Nucleus accumbens (tissue), 56 donors: Measurements from ENCODE around the gene ADAMTS15.

ENCODE experiments used
- DNase-seq, 56 donors: peaks; one replicate each; lab custom pipeline; 2025; lab: John Stamatoyannopoulos, UW

The ADAMTS15 gene

DNA sequence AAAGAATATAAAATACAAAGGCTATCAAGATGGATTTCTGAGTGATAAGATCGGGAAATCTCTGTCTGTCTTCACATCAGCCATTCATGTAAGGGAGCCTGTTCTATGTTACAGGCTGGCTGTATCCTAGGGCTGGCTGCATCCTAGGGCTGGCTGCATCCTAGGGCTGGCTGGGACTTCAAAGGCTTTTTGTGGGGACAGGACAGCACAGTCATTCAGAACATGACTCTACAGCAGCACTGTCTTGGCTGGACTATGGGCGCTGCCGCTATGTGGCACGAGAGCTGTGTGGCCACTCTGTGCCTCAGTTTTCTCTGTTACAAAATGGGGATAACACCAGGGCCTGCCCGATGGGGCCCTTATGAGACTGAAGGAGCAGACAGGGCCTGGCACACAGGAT, 30.2 kb upstream of the ADAMTS15 start:
- DNase-seq = peak in 46 of 56 donors; percentile 13 to 83 (median 50)

DNA sequence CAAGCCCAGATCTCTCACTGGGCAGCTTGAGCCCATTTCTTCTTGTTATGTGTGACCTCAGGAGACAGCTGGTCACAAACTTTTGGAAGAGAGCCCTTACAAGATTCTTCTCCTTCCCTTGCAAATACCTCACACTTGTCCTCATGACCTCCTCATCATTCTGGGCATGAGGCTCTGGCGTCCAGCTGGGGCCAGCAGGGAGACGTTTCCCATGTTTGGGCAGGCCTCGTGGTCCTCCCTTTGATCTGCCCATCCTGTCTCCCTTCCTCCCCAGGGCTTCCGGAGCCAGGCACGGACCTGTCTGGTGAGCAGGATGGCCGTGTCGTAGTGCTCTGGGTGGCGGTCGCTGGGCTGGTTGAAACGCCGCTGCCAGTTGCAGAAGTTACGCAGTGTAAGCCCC, 29.7 kb upstream of the ADAMTS15 start:
- peak in 1 of 56 donors; percentile 5 for DNase-seq

DNA sequence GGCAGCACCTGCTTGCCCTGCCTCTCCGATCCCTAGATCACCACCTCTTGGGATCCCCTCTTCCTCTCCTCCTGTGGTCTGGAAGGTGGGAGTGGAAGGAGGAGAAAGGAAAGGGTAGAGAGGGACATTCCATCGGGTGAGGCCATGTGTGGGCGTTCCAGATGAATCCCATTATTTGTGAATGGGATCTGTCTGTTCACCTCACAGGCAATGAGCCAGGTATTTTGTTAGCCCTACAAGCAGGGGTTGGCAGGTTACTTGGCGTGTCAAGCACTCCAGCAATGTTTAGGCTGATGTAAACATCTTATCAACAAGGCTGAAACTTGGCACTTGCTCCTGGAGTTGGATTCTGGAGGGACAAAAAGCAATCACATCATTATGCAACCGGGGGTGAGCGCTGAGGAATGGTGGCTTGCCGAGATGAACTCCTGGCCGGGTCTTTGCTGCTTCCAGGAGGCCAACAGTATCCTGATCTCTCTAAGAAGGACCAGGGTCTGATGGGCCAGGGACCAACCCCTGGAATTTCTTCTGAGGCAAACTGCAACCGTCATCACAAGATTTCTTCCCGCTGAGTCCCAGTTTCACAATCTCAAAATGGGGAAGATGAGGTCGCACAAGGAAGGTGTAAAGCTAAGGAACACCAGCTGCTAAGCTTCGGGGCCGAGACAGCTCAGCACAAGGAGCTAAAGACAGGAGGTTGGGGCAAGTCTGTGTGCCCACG, 27.8 kb upstream of the ADAMTS15 start:
- DNase-seq = no peak

DNA sequence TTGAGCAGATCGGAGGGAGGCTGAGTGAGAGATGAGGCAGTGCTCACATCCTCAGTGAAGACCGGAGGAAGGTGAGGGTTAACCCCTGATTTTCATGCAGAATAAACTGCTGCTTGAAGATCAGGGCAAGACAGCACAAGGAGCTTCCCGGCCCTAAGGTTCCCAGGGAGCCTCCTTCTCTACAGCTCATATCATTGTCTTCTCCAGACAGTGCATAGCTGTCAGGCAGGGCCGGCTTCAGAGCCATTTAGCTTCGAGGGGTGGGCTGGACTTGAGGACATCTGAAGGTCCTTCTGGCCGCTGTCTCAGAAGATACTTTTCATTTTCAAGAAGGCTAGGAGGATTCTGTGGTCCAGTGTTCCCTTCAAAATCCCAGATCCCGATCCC, 27.3 kb upstream of the ADAMTS15 start:
- no peak for DNase-seq

DNA sequence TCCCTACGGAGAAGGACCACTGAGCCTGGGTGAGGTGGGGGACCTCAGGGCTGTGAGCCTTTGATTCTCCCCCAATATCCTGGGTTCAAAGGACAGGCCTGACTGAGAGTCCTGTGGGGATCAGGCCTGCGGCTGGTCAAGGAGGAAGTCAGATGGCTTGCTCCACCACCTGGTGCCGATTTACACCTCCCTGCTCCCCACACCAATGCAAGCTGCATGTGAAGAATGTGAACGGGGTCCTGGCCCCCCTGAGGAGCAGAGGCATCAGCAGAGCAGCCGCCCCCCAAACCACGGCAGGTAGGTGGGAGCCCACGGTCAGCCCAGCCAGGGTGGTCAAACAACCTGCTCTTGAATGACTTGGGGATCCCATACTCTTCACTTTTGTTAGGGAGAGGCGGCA, 26.7 kb upstream of the ADAMTS15 start:
- no peak for DNase-seq

DNA sequence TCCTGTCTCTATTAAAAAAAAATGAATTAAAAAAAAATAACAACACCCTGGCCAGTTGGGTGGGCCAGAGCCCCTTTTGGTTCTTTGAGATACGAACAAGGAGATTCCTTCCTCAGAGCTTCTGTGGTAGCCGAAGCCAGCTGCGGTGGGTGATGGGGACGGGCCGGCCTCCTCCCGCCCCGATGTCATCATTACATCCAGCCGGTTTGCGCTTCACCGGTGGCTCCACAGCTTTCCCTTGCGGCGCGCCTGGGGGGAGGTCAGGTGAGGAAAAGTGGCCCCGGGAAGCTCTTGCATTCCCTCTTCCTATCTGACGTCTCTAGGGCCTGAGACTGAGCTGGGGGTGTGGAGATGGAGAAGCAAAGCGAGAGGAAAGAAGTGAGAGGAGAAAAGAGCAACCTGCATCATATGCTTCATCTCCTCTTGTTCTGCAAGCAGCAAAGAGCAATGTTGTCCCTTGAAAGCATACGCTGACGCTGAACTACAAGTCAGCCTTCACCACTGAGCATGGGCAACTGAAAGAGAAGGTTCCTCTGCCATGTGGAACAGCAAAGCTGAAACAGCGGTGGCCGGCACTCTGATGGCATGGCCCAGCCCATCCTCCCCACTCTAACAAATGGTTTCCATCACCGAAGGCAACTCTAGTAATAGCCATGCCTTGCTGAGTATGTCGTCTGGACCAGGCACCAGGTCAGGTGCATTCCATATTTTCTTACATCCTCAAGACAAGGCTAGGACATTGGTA, 26.0 kb upstream of the ADAMTS15 start:
- DNase-seq = no peak

DNA sequence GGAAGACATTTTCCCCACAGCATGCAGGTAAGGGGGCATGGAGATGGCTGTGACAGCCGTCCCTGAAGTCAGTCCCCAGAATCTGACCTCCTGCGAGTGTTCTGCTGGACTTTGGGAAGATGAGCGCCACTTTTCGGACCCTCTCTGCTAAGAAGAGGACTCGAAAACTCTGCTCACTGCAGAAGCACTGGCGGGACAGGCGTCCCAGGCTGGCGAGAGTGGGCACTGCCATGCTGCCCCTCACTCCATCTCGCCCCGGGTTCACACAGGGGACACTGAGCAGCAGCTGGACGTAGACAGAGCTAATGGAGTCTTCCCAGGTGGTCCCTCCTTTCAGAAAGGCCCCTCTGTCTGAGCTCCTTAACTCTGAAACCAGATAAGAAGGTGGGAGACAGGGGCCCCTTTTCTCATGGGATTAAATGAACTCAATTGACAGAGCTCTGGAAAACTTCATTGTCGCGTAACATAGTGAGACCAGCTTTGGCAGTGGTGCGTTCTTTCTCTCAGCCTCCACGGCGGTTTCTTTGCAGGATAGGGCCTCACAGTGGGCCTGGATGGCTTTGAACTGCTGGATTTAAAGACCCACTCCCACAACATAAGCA, 24.8 kb upstream of the ADAMTS15 start:
- DNase-seq = no peak

DNA sequence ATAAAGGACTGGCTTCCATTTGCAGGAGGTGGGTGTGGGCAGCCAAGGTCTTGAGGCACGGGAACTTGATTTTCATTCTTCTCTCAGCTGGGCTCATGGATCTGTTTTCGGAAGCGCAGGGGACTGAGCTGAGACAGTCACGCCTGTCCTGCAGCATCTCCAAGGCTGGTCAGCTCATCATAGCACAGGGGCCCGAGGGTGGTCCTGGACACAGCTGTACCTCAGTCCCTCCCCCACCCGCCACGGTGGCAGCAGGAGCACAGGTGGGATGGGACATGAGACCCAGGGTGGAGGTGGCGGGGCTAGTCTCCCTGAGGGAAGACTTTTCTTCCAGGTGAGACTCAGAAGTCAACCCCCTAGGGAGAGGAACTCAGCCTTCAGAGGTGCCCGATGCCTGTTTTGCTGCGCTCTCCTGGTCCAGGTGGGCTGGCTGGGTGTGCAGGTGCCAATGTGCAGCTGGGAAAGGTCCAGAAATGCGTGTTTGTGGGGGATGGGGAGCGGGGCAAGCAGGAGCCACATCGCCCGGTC, 23.8 kb upstream of the ADAMTS15 start:
- no peak for DNase-seq

DNA sequence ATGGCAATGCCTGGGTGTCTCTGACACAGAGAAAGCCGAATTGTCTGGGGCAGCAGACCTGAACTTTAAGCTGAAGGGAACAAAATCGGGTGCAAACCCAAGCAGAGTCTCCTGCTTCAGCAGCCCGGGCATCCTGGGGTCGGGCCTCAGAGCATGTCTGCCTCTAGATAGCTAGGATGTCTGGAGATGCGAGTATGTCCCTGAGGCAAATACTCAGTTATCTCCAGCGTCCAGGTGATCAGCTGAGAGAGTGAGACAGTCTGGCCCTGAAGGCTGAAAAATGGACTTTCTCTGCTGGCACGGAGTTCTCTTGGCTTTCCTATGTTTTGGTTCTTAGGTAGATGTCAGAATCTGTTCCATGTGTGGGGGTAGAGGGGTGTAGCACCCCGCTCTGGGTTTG, 23.3 kb upstream of the ADAMTS15 start:
- no peak for DNase-seq

DNA sequence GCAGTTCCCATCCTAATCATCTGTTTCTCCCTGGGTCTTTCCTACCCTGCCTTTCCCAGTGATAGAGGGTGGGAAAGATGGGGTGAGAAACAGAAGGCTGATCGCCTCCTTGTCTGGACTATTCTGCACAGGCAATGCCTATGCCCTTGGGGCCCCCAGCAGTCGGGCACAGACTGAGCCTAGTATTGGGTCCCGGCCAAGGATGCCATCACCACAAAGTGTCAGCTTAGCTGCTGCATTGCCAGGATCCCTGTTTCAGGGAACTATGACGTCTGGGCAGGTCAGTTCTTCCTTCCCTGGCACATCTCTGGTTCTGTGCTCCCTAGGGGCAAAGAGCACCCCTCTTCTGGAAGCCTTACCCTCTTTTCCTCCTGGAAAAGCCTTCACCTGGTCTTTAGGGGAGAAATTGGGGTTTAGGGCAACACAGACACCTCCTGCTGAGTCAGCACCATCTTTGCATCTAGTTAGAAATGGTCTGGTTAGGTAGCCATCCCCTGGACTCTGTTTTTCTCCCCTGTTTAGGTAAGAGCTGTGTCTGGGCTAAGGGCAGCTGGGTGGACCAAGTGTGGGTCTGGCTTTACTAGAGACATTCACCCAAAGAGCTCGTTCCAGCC, 22.1 kb upstream of the ADAMTS15 start:
- peak in 40 of 56 donors; percentile 9 to 71 (median 39) for DNase-seq

DNA sequence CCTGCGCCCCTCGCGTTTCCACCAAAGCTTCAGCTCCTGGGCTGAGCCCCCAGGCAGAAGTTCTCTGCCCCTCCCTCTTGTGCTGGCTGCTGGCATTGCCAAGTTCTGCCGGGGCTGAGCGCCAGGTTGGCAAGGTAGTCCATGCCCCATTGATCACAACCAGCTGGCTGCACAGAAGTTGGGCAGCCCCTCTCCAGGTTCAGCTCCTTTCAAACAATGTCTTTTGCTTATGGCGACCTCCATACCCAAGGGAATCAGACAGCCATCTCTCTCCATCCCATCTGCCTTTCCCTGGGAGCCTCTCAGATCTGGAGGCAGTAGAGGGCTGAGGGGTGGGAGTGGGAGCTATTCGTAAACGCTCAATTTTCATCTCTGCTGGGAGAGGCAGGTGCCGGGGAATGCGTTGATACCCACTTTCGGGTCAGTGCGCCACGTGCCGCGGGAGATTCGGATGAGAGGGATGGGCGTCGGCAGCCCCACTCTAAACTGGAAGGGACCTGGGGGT, 21.6 kb upstream of the ADAMTS15 start:
- peak in 11 of 56 donors; percentile 13 to 49 (median 22) for DNase-seq

DNA sequence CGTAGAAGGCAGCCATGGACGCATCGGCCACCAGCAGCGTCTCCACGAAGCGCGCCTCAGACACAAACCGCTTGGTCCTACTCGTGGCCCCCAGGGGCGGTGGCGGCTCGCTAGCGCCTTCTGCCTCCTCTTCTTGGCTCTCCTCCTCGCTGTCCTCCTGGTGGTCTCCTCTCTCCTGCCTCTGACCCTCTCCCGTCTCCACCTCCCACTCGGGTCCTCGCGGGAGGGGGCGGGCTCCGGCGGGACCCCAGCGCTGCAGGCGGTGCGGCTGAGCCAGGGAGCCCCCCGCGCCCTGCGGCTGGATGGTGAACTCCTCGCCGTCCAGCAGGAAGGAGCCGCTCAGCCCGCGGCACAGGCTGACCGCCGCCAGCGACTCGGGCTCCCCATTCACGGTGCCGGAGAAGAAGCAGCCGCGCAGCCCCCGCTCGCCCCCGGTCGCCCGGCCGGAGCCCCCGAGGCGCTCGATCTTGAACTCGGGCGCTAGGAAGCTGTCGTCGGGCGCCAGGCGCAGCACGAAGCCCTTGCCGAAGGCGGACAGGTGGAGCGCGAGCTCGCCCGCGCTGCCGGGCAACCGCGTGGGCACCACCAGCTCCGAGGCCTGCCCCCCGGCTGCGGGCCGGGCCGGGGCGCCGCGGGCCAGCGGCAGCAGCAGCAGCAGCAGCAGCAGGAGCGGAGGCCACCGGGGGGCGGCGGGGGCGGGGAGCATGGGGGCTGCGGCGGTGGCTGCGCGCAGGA, 20.7 kb upstream of the ADAMTS15 start:
- DNase-seq = peak in 37 of 56 donors; percentile 10 to 66 (median 38)

DNA sequence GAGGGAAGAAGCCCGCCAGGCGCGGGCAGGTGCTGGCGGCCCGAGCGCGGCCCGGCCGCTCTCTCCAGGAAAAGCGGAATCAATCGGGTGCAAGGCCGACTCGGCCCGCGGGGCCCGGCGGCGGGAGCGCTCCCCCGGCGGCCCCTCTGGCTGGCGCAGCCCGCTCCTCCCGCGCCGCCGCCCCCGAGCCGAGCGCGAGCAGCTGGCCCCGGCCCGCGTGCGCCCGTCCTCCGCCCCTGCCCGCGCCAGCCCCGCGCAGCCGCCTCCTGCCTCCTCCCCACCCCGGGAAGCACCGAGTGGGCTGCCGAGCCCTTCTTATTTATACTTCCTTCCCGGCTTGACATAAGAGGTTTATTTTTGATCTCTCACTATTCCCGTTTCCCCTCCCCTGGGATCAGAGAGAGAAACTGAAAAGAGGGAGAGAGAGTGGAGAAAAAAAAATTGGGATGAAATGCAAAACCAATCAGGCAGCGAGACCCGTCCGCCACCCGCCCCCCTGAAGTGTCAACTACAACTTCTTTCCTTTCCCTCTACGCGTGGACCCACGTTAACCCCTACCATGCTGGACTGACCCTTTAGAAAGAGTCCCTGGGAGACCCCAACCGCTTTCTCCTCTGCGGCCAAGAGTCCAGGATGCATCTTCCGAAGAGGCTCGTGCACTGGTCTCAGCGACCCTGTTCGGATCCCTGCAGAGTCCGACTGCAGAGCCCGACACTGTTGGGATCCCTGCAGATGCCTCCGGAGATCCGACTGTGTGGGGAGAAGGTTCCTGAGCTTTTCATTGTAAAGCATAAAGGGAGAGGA, 19.9 kb upstream of the ADAMTS15 start, which contains the start of gene ADAMTS8:
ADAMTS8 (minus strand) TSS at position 294 of the 804 bp plus-strand sequence. CDS start 323 bp downstream, outside the sequence.
- peak in 10 of 56 donors; percentile 16 to 58 (median 32) for DNase-seq

DNA sequence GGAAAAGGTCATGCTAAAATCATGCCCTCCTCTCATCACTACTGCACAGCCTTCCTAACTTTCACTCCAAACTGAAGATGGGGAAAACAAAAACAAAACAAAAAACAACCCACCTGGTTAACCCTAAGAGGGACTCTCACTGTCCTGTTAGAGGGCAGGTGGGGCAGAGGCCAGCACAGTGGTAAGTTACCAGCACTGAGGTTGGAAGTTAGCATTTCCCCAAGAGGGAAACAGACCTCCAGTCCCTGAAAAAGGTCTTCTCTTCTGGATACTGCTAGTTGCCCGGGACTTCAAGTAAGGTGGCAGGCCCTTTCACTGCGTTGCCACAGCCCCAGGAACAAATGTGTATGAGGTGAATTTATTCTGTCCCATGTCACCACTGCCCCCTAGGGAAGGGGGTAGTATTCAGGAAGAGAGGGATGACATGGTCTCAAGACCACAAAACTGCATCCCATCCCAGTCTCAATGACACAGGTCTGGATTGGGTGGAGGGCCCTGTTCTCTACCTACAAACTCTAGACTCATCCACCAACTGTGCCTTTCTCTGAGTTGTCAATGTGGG, 19.2 kb upstream of the ADAMTS15 start:
- DNase-seq = no peak

DNA sequence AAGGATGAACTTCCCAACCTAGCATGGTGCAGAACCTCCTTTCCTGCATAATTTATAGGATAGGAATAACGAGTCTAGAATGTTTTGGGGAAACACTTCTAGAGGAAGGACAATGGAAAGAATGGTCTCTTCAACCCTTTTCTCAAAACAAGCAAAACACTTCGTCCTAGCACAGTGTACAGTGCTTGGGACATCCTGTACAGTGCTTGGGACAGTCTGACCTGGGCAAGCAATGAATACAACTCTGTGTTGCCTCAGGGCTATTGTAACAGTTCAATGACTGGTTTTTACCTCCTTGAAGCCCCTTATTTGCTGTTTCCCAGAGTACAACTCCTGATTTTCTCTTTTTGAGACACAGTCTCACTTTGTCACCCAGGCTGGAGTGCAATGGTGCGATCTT, 18.5 kb upstream of the ADAMTS15 start:
- DNase-seq = no peak

DNA sequence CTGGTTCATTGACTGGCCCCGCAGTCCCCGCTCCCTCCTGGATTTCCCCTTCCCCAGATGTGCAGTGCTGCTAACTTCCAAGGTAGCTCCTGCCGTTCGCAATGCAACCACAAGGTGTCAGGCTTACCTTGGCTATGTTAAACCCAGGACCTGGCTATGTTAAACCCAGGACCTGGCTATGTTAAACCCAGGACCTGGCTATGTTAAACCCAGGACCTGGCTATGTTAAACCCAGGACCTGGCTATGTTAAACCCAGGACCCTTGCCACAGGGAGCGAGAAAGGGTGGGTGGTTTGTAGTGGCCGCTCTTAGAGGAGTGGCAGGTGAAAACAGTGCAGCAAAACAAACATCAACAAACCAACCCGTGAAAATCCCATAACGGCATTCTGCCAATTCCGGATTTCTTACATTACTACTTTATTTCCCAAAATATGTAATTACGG, 17.1 kb upstream of the ADAMTS15 start:
- peak in 46 of 56 donors; percentile 8 to 88 (median 42) for DNase-seq

DNA sequence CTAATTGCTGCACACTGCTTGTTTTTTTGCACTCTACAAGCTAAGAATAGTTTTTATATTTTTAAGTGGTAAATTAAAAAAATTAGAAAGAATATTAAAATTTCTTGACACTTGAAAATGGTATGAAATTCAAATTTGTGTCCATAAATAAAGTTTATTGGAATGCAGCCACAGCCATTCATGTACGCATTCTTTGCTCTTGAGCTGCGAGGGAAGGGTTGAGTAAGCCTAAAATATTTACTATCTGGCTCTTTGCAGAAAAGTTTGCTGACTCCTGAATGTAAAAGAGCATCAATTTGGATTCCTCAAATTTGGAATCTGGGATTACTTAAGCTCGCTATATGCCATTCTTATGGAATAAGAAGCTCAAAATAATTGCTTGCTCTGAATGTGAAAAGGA, 16.6 kb upstream of the ADAMTS15 start:
- no peak for DNase-seq

DNA sequence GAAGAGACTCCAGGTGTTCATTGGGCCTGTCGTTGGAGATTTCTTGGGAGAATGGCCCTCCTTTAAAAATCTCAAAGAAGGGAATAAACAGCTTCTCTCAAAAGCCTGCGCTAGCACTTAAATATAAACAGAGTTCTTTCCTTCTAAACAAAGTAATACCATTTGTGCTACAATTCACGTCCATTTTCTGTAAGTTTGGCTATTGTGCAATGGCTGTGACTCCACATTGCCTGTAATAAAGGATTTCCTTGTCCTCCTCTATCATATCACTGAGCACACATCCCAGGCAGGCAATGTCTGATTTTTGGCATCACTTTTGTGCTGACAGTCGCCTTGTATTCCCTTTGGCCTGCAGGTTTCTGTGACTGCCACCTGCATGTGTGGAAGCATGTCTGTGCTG, 15.1 kb upstream of the ADAMTS15 start:
- no peak for DNase-seq
